HCT116 (cell line): Measurements from ENCODE around the gene CRISPLD2. TPM values are rescaled to one million over a fixed set of nuclear protein-coding genes. Genes with fewer than 3 reads are reported as not detected.

Experiments used
- ATAC-seq: fragments of 200-7000 bp; cut with Tn5 transposase; 2 replicates; pipeline ENCODE4 v1.9.1; 2020; ENCODE audit warnings: mild to moderate bottlenecking, moderate library complexity
- BruUV-seq: library from RNA; stranded (reverse); fragments of 400-500 nt; replicated peaks from 2 replicates; lab custom pipeline; 2021; lab: Mats Ljungman, UMichigan
- CTCF ChIA-PET: fragments of 300-600 bp; sonication (Branson Sonifier 250); formaldehyde crosslinking; loops from one replicate; lab custom pipeline; 2021; ENCODE audit warnings: antibody characterized with exemption; lab: Charles Lee
- POLR2A ChIA-PET: fragments of 300-600, 350-600 bp; sonication (Branson Sonifier 250); formaldehyde crosslinking; loops from one replicate; lab custom pipeline; 2021; ENCODE audit warnings: antibody characterized with exemption; lab: Charles Lee
- RAD21 ChIA-PET, 2 experiments: fragments of 300-600 bp; sonication (Branson Sonifier 250); formaldehyde crosslinking; loops; one replicate each; lab custom pipeline; 2023; ENCODE audit warnings: low total read pairs in 2 of 2; ENCODE audit not compliant: uncharacterized antibody in 2 of 2, unreplicated experiment in 2 of 2, low non-redundant PET in 1 of 2; lab: Charles Lee
- DNase-seq: peaks from one replicate; pipeline ENCODE4 v3.0.0-alpha.2; 2010; ENCODE audit warnings: low read depth, low spot score
- H2AFZ ChIP-seq: fragments of 200-600 bp; shearing (Covaris generic), sonication (generic); 2 replicates; pipeline ENCODE4 v1.6.1; 2017; ENCODE audit warnings: low read depth, mixed run types, mixed read lengths, antibody characterized with exemption, low read length; ENCODE audit not compliant: poor library complexity, severe bottlenecking
- H3K27ac ChIP-seq: 2 replicates; pipeline ENCODE4 v1.5.1; 2012; ENCODE audit warnings: low read depth, low read length
- H3K27me3 ChIP-seq: fragments of 200-600 bp; sonication (generic); 2 replicates; pipeline ENCODE4 v1.6.1; 2016; ENCODE audit warnings: mixed run types, low read length, mixed read lengths; ENCODE audit not compliant: insufficient read depth
- H3K36me3 ChIP-seq, 2 experiments: fragments of 200-500 bp in 1 of 2; fragments of 200-600 bp in 1 of 2; sonication (Bioruptor generic) in 1 of 2; sonication (generic) in 1 of 2; 2 replicates each; pipeline versions ENCODE4 v1.5.1 to v1.6.1; 2014 to 2016; ENCODE audit warnings: low read length in 2 of 2, inconsistent platforms in 1 of 2, mixed read lengths in 1 of 2, mixed run types in 1 of 2; ENCODE audit not compliant: insufficient read depth in 2 of 2, control insufficient read depth in 1 of 2
- H3K4me1 ChIP-seq, 2 experiments: fragments of 200-600 bp in 1 of 2; sonication (generic) in 1 of 2; 2 replicates each; pipeline versions ENCODE4 v1.5.1 to v1.6.1; 2012 to 2017; ENCODE audit warnings: low read length in 2 of 2, inconsistent platforms in 1 of 2, mild to moderate bottlenecking in 1 of 2, mixed read lengths in 1 of 2, mixed run types in 1 of 2, moderate library complexity in 1 of 2; ENCODE audit not compliant: insufficient read depth in 2 of 2, control insufficient read depth in 1 of 2
- H3K4me2 ChIP-seq: fragments of 200-600 bp; sonication (generic); 2 replicates; pipeline ENCODE4 v1.6.1; 2017; ENCODE audit warnings: mixed run types, low read length, mixed read lengths
- H3K4me3 ChIP-seq, 2 experiments: fragments of 200-600 bp in 1 of 2; sonication (generic) in 1 of 2; replicated peaks in 1 of 2; 2 replicates each; pipeline ENCODE4 v1.5.1; 2011 to 2016; ENCODE audit warnings: low read length in 2 of 2, control low read depth in 1 of 2, low read depth in 1 of 2, mild to moderate bottlenecking in 1 of 2, mixed read lengths in 1 of 2, mixed run types in 1 of 2
- H3K79me2 ChIP-seq: fragments of 200-600 bp; sonication (generic); 2 replicates; pipeline ENCODE4 v1.6.1; 2017; ENCODE audit warnings: mild to moderate bottlenecking, mixed run types, low read length, moderate library complexity, mixed read lengths; ENCODE audit not compliant: insufficient read depth
- H3K9ac ChIP-seq: fragments of 200-600 bp; sonication (generic); 2 replicates; pipeline ENCODE4 v1.6.1; 2016; ENCODE audit warnings: low read length, mixed read lengths
- H3K9me2 ChIP-seq: fragments of 200-600 bp; sonication (generic), shearing (Covaris generic); 2 replicates; pipeline ENCODE4 v1.6.1; 2017; ENCODE audit warnings: mixed run types, mild to moderate bottlenecking, moderate library complexity; ENCODE audit not compliant: insufficient read depth
- H3K9me3 ChIP-seq, 2 experiments: fragments of 200-500 bp in 1 of 2; fragments of 200-600 bp in 1 of 2; sonication (Bioruptor generic) in 1 of 2; sonication (generic) in 1 of 2; 2 replicates each; pipeline ENCODE4 v1.6.1; 2014 to 2017; ENCODE audit warnings: low read length in 2 of 2, mixed read lengths in 2 of 2, inconsistent platforms in 1 of 2, low read depth in 1 of 2, mild to moderate bottlenecking in 1 of 2, mixed run types in 1 of 2, moderate library complexity in 1 of 2; ENCODE audit not compliant: control insufficient read depth in 1 of 2, insufficient read depth in 1 of 2
- H4K20me1 ChIP-seq: fragments of 200-600 bp; sonication (generic), shearing (Covaris generic); 2 replicates; pipeline ENCODE4 v1.6.1; 2017; ENCODE audit warnings: mixed run types, mild to moderate bottlenecking, moderate library complexity; ENCODE audit not compliant: insufficient read depth
- CBX3 ChIP-seq: IDR thresholded peaks from 2 replicates; pipeline ENCODE4 v1.6.1; 2012; ENCODE audit warnings: low read depth
- CEBPB ChIP-seq: IDR thresholded peaks from 2 replicates; pipeline ENCODE4 v1.6.1; 2012; ENCODE audit warnings: low read depth
- CTCF ChIP-seq, 3 experiments: fragments of 200-600 bp in 1 of 3; sonication (generic) in 1 of 3; IDR thresholded peaks in 2 of 3; conservative IDR thresholded peaks in 1 of 3; 2 replicates each; pipeline ENCODE4 v1.5.1; 2012 to 2017; ENCODE audit warnings: low read depth in 2 of 3, low read length in 2 of 3, antibody characterized with exemption in 1 of 3, borderline replicate concordance in 1 of 3, control low read depth in 1 of 3, mild to moderate bottlenecking in 1 of 3, mixed read lengths in 1 of 3, mixed run types in 1 of 3, moderate library complexity in 1 of 3; ENCODE audit not compliant: insufficient read depth in 1 of 3
- EGR1 ChIP-seq: IDR thresholded peaks from 2 replicates; pipeline ENCODE4 v1.6.1; 2012; ENCODE audit warnings: low read depth
- EZH2phosphoT487 ChIP-seq: fragments of 200-600 bp; IDR thresholded peaks from 2 replicates; pipeline ENCODE4 v1.6.1; 2018; ENCODE audit warnings: antibody characterized with exemption, borderline replicate concordance
- FOSL1 ChIP-seq: IDR thresholded peaks from 2 replicates; pipeline ENCODE4 v1.6.1; 2012; ENCODE audit warnings: low read depth
- MAX ChIP-seq: IDR thresholded peaks from 2 replicates; pipeline ENCODE4 v1.6.1; 2012
- POLR2AphosphoS5 ChIP-seq: IDR thresholded peaks from 2 replicates; pipeline ENCODE4 v1.6.1; 2011; ENCODE audit warnings: mild to moderate bottlenecking, low read depth, low read length, moderate library complexity
- REST ChIP-seq: IDR thresholded peaks from 2 replicates; pipeline ENCODE4 v1.6.1; 2012; ENCODE audit warnings: low read depth
- SIN3A ChIP-seq: IDR thresholded peaks from 2 replicates; pipeline ENCODE4 v1.6.1; 2012; ENCODE audit warnings: low read depth
- SP1 ChIP-seq: IDR thresholded peaks from 2 replicates; pipeline ENCODE4 v1.6.1; 2012; ENCODE audit warnings: low read depth
- TCF7L2 ChIP-seq: IDR thresholded peaks from 2 replicates; pipeline ENCODE4 v1.7.0; 2011; ENCODE audit warnings: borderline replicate concordance, inconsistent platforms; ENCODE audit not compliant: insufficient read depth, insufficient read length; ENCODE audit errors: extremely low read depth
- ZNF274 ChIP-seq: fragments of 200-500 bp; sonication (Bioruptor generic); IDR thresholded peaks from 2 replicates; pipeline ENCODE4 v1.6.1; 2014; ENCODE audit warnings: mild to moderate bottlenecking, low read depth, low read length, inconsistent platforms
- intact Hi-C: fragments of 100-400 bp; cut with micrococcal nuclease; formaldehyde crosslinking; loops from 2 replicates; pipeline ENCODE4 v1.10.0; 2022
- total RNA-seq: library from RNA; stranded (reverse); gene quantifications from one replicate; pipeline ENCODE4 v1.2.1, GENCODE V29; 2021; ENCODE audit not compliant: unreplicated experiment
- TF ChIP-seq, protein P1 (sequence below): IDR thresholded peaks from 2 replicates; pipeline ENCODE4 v1.6.1; 2012
- TF ChIP-seq, protein P2 (sequence below): IDR thresholded peaks from 2 replicates; pipeline ENCODE4 v1.6.1; 2011; ENCODE audit warnings: mild to moderate bottlenecking, low read length, moderate library complexity; ENCODE audit not compliant: insufficient replicate concordance; ENCODE audit errors: extremely low read depth

CRISPLD2 gene
- total RNA-seq, 1 experiment from 2014 or later, result 4.6 TPM

GRCh38 chr16:84899414-84899813 is 79.6 kb downstream of the CRISPLD2 start:
- H3K9me2 ChIP-seq, result no peaks in the 10 kb centered on the region
- H3K4me1 ChIP-seq, result peaks cover 0 to 5% of the 10 kb centered on the region in 2 experiments; a peak in 1 of 4 replicates
- H3K9me3 ChIP-seq, result no peaks in the 10 kb centered on the region
- POLR2A ChIA-PET, result no interaction called here
- no peaks in the 10 kb centered on the region for H3K79me2 ChIP-seq
- H2AFZ ChIP-seq, result no peak overlapping the region
- H3K27me3 ChIP-seq, result no peaks in the 10 kb centered on the region
- DNase-seq (no peak), ATAC-seq (no peak)
- BruUV-seq, result no TSS peak
- CTCF ChIA-PET, result no interaction called here
- H3K36me3 ChIP-seq, result no peaks in the 10 kb centered on the region
- no peak overlapping the region for H3K4me2 ChIP-seq
- TF ChIP-seq SIN3A (no peak), CEBPB (no peak), POLR2AphosphoS5 (no peak), CBX3 (no peak), REST (no peak), FOSL1 (no peak), TCF7L2 (no peak), SP1 (no peak), ZNF274 (no peak), EZH2phosphoT487 (no peak), MAX (no peak), EGR1 (no peak), CTCF (IDR thresholded peaks at IDR 0.05 in 2 of 3, conservative IDR thresholded peaks at IDR 0.05 in 1 of 3; ENCODE audit: borderline replicate concordance in 1 of 3, insufficient read depth in 1 of 3, low read depth in 2 of 3, low read length in 2 of 3) (no peak)
- TF ChIP-seq, protein P1, sequence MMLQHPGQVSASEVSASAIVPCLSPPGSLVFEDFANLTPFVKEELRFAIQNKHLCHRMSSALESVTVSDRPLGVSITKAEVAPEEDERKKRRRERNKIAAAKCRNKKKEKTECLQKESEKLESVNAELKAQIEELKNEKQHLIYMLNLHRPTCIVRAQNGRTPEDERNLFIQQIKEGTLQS, result no peak
- TF ChIP-seq, protein P2, sequence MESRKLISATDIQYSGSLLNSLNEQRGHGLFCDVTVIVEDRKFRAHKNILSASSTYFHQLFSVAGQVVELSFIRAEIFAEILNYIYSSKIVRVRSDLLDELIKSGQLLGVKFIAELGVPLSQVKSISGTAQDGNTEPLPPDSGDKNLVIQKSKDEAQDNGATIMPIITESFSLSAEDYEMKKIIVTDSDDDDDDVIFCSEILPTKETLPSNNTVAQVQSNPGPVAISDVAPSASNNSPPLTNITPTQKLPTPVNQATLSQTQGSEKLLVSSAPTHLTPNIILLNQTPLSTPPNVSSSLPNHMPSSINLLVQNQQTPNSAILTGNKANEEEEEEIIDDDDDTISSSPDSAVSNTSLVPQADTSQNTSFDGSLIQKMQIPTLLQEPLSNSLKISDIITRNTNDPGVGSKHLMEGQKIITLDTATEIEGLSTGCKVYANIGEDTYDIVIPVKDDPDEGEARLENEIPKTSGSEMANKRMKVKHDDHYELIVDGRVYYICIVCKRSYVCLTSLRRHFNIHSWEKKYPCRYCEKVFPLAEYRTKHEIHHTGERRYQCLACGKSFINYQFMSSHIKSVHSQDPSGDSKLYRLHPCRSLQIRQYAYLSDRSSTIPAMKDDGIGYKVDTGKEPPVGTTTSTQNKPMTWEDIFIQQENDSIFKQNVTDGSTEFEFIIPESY, result no peak
- RAD21 ChIA-PET, result no interaction called here
- no peak overlapping the region for H3K27ac ChIP-seq
- H4K20me1 ChIP-seq, result no peaks in the 10 kb centered on the region
- no peak overlapping the region for H3K9ac ChIP-seq
- no peak overlapping the region for H3K4me3 ChIP-seq
- intact Hi-C loops, result no loop called here
